Heart left ventricle (tissue), 16 donors: ENCODE data around the gene MRPL38. TPM values are rescaled to one million over a fixed set of nuclear protein-coding genes. Genes with fewer than 3 reads are reported as not detected.

Experiments used
- ATAC-seq, 4 donors: fragments of 200-7000 bp; cut with Tn5 transposase; one replicate each; pipeline ENCODE4 v1.9.1; 2020 to 2022; ENCODE audit warnings: moderate library complexity in 4 of 4, mild to moderate bottlenecking in 3 of 4, moderate number of reproducible peaks in 1 of 4
- DNase-seq, 5 donors: peaks; one replicate each; pipeline ENCODE4 v3.0.0-alpha.2; 2020
- H3K27ac ChIP-seq, 12 donors: fragments of 200-600 bp; sonication (generic) in 4 of 12; one replicate each; pipeline versions ENCODE4 v1.5.0 to v1.8.0; 2016 to 2022; ENCODE audit warnings: mild to moderate bottlenecking in 2 of 12
- H3K27me3 ChIP-seq, 9 donors: fragments of 200-600 bp; sonication (generic) in 2 of 9; one replicate each; pipeline versions ENCODE4 v1.5.1 to v1.8.0; 2016 to 2022; ENCODE audit warnings: mild to moderate bottlenecking in 3 of 9
- H3K36me3 ChIP-seq, 9 donors: fragments of 200-600 bp; sonication (generic) in 2 of 9; one replicate each; pipeline versions ENCODE4 v1.5.0 to v1.8.0; 2018 to 2022; ENCODE audit warnings: mild to moderate bottlenecking in 2 of 9
- H3K4me1 ChIP-seq, 12 donors: fragments of 200-600 bp; sonication (generic) in 4 of 12; one replicate each; pipeline versions ENCODE4 v1.5.0 to v1.8.0; 2016 to 2022; ENCODE audit warnings: mild to moderate bottlenecking in 3 of 12
- H3K4me3 ChIP-seq, 12 donors: fragments of 200-600 bp; sonication (generic) in 4 of 12; one replicate each; pipeline versions ENCODE4 v1.5.0 to v1.8.0; 2017 to 2022; ENCODE audit warnings: mild to moderate bottlenecking in 9 of 12, moderate library complexity in 4 of 12
- H3K9me3 ChIP-seq, 12 donors: fragments of 200-600 bp; sonication (generic) in 4 of 12; one replicate each; pipeline versions ENCODE4 v1.5.0 to v1.8.0; 2016 to 2022; ENCODE audit warnings: mild to moderate bottlenecking in 1 of 12
- POLR2A ChIP-seq, 2 donors: fragments of 450-650 bp; IDR thresholded peaks; one replicate each; pipeline ENCODE4 v1.6.1; 2017; ENCODE audit warnings: antibody characterized with exemption in 2 of 2, mild to moderate bottlenecking in 2 of 2, moderate library complexity in 2 of 2
- WGBS, 4 donors: extraction: QIAGEN DNeasy Blood & Tissue Kit in 2 of 4; methylation state at CpG; one replicate each; pipeline versions ENCODE4 v1.1.5 to v1.1.7; 2013 to 2018; 5-methylcytosine and 5-hydroxymethylcytosine counted together
- intact Hi-C, 10 donors: fragments of 100-400 bp; cut with DNase I; formaldehyde crosslinking; loops; one replicate each; pipeline versions ENCODE4 v1.11.1 to v1.14.2; 2022
- polyA plus RNA-seq, 2 donors: library from polyadenylated mRNA; stranded (reverse); fragments of 200-250 nt; gene quantifications; one replicate each; pipeline ENCODE4 v1.2.3, GENCODE V29; 2013
- total RNA-seq, 9 donors: library from RNA; depleted of rRNA in 2 of 9; stranded (reverse); fragments of >200 nt in 2 of 9; fragmentation: NEBNext Ultra II Directional in 3 of 9; extraction: Animal tissue kit (Norgen Biotek cat#: 25700) in 3 of 9; gene quantifications; one replicate each; pipeline versions ENCODE4 v1.1.0 to v1.2.4, GENCODE V29; 2016 to 2023
- TF ChIP-seq, protein P1 (sequence below), 12 donors: fragments of 200-600 bp; sonication (generic) in 4 of 12; IDR thresholded peaks; one replicate each; pipeline versions ENCODE4 v1.5.0 to v1.8.0; 2018 to 2022; ENCODE audit warnings: antibody characterized with exemption in 12 of 12, mild to moderate bottlenecking in 5 of 12
- donor health status: ischemic (EF 13 %, LVEDD 7.1; RV severe dilation, severe dysfunction).
- donor health status: healthy with polysubstance abuse.
- donor health status: DM: no; HTN: yes; CAD: no.
- donor health status: DM: no; HTN: no; CAD: no.
- donor health status: ischemic (EF 25% LVEDD 6.9; RV normal size, moderate dysfunction).
- donor health status: ischemic (EF 25% LVEDD 5.7; RV mildly dilated, moderate dysfunction).
- donor health status: healthy.
- donor health status: DM: yes; HTN: yes; CAD: no.
- donor health status: ischemic (EF 35%, LVEDD 5.7; RV mildly dilated, moderate dysfunction).
- donor health status: nonischemic (EF 11% LVEDD 7.7; RV severe dilation, severe dysfunction).
- donor health status: DM: yes; HTN: yes; CAD: no.
- donor health status: PGD.
- donor health status: ischemic (EF 29% LVEDD 5.4; RV normal size, mild dysfunction).
- donor health status: nonischemic (EF 23%, LVEDD 6.1; RV moderate dilation, normal function).

MRPL38 gene
- total and polyA plus RNA-seq, 11 donors, result 54.8 to 126 (median 106) TPM

DNA sequence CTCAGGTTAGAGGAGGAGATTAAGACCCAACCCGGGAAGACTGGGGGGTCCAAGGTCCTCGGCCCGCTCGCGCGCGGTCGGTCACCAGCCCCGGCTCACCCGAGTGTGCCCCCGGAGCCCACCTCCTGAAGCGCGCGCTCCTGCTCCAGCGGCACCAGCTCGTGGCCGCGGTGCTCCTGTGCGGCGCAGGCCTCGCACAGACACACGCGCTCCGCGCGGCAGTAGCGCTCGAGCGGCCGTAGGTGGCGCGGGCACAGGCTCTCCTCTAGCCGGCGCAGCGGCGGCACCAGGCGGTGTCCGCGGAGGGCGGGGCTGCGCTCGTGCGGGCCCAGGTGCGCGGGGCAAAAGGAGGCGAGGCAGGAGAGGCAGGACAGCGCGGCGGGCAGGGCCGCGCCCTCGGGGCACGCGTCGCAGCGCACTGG, 26.9 kb downstream of the MRPL38 start:
- DNase-seq (peak; percentile 67 to 89 (median 76)), ATAC-seq (peak in 3 of 4 donors; percentile 35 to 67 (median 61))

DNA sequence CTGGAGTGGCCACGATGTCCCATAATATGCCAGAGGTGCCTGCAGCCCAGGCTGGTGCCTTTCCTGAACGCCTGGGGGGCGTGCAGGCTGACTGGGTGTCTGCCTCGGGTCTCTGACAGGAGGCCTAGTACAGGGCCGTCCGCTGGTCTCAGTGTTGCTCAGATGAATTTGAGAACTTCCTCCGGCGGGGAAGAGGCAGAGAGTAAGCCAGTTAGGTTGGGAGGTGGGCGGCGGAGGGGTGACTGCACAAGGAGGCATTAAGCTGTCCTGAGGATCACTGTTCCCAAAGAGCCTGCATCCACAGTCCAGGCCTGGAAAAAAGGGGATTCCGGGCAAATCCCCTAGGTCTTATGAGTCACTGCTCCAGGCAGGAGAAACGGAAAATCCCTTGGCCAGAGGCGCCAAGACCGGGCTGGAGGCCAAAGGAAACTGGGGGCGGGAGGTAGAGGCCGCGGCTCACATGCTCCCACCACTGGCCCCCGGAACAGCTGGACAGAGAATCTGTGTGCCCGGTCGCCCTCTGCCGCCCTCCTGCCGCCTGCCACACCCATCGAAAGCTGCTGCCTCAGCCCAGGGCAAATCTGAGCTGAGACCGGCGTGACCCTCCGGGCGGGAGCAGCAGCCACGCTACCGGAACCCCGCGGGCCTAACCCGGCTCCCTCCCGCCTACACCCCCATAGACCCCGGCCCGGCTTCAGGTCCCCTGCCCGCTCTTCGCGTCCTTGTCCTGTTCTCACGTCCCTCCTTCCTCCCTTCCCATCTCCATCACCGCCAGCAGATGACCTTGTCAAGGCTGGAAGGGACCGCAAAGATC, 27.5 kb downstream of the MRPL38 start:
- Histone ChIP-seq H3K4me1 (peaks cover 17 to 70% (median 48%) of the 10 kb centered on the region in 12 donors), H3K36me3 (peaks cover 0 to 27% (median 22%) of the 10 kb centered on the region in 9 donors), H3K9me3 (no peaks in the 10 kb centered on the region), H3K27me3 (no peaks in the 10 kb centered on the region), H3K27ac (peak overlapping the region; percentile 91 to 99 (median 96)), H3K4me3 (peak overlapping the region; percentile 64 to 96 (median 78))
- ATAC-seq, result peak; percentile 52 to 79 (median 66)
- peak; percentile 94 to 97 (median 95) for DNase-seq
- intact Hi-C loops, result loop anchor here in 5 of 10 donors (1.0 to 10.0 kb wide), 4 partner anchors 22 to 102 kb away; partner anchors contain the start of gene WBP2 (in 1 of the 5)
- WGBS, 4 donors, result 2 to 14% (median 8%) methylated on average over 30 to 41 of the region's 41 CpGs
- no peak for TF ChIP-seq POLR2A (IDR thresholded peaks at IDR 0.05)
- TF ChIP-seq, protein P1, sequence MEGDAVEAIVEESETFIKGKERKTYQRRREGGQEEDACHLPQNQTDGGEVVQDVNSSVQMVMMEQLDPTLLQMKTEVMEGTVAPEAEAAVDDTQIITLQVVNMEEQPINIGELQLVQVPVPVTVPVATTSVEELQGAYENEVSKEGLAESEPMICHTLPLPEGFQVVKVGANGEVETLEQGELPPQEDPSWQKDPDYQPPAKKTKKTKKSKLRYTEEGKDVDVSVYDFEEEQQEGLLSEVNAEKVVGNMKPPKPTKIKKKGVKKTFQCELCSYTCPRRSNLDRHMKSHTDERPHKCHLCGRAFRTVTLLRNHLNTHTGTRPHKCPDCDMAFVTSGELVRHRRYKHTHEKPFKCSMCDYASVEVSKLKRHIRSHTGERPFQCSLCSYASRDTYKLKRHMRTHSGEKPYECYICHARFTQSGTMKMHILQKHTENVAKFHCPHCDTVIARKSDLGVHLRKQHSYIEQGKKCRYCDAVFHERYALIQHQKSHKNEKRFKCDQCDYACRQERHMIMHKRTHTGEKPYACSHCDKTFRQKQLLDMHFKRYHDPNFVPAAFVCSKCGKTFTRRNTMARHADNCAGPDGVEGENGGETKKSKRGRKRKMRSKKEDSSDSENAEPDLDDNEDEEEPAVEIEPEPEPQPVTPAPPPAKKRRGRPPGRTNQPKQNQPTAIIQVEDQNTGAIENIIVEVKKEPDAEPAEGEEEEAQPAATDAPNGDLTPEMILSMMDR (IDR thresholded peaks at IDR 0.05), result peak in 4 of 12 donors; percentile 8 to 53 (median 24)

More for the DNA sequence above, 26.9 kb downstream of the MRPL38 start:
- H3K27ac ChIP-seq, result peak overlapping the region; percentile 91 to 99 (median 96)
- TF ChIP-seq, protein P1 (IDR thresholded peaks at IDR 0.05), result peak in 9 of 12 donors; percentile 8 to 67 (median 48)
- no peak for TF ChIP-seq POLR2A (IDR thresholded peaks at IDR 0.05)
- no peaks in the 10 kb centered on the region for H3K27me3 ChIP-seq
- H3K9me3 ChIP-seq, result no peaks in the 10 kb centered on the region
- peak overlapping the region; percentile 64 to 96 (median 78) for H3K4me3 ChIP-seq
- H3K36me3 ChIP-seq, result peaks cover 0 to 27% (median 22%) of the 10 kb centered on the region in 9 donors
- H3K4me1 ChIP-seq, result peaks cover 14 to 64% (median 42%) of the 10 kb centered on the region in 12 donors
- intact Hi-C loops, result loop anchor here in 6 of 10 donors (1.0 to 10.0 kb wide), 5 partner anchors 17 to 103 kb away; partner anchors contain the start of gene WBP2 (in 3 of the 6)
- WGBS, 4 donors, result 0 to 1% (median 0%) methylated on average over 24 to 56 of the region's 56 CpGs

DNA sequence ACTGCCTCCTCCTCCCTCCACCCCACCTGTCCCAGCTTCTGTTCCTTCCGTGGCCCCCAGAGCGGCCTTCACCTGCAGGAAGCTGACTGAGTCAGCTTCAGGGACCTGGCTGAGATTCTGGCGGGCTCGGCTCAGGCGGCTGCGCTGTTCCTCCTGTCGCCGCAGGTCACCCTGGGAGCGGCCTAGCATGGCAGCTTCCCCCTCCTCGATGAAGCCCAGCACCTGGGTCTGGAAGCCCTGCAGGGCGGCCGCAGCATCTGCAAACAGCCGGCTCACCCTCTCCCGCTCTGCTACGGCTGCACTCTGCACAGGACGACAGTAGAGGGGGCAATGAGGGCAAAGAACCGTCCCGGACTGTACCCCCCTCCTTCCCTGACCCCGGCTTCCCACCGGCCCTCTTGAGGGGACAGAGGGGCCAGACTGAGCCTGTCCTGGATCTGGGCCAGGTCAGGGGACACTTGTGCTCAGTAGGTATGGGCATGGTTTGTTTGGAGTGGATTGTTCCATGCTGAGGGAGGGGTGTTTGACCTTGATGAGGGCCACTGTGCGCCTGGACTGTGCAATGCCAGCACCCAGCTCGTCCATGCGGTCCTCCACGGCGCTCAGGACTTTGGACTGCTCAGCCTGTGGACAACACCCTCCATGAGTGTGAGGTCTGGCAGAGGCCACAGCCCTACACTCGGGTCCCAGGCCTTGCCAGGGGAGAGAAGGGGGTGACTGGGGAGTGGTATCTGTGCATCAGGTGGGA, 28.3 kb downstream of the MRPL38 start:
- peaks cover 0 to 27% (median 22%) of the 10 kb centered on the region in 9 donors for H3K36me3 ChIP-seq
- peaks cover 17 to 70% (median 51%) of the 10 kb centered on the region in 12 donors for H3K4me1 ChIP-seq
- H3K4me3 ChIP-seq, result peak overlapping the region; percentile 64 to 96 (median 78)
- peak in 4 of 5 donors; percentile 58 to 75 (median 68) for DNase-seq
- ATAC-seq, result peak; percentile 0 to 14 (median 2)
- WGBS, 4 donors, result 26 to 36% (median 30%) methylated on average over 17 to 26 of the region's 26 CpGs
- H3K9me3 ChIP-seq, result no peaks in the 10 kb centered on the region
- H3K27me3 ChIP-seq, result no peaks in the 10 kb centered on the region
- TF ChIP-seq POLR2A (IDR thresholded peaks at IDR 0.05), result no peak
- TF ChIP-seq, protein P1 (IDR thresholded peaks at IDR 0.05), result peak in 4 of 12 donors; percentile 7 to 11 (median 10)
- intact Hi-C loops, result loop anchor here in 5 of 10 donors (1.0 to 10.0 kb wide), 4 partner anchors 22 to 102 kb away; partner anchors contain the start of gene WBP2 (in 1 of the 5)
- H3K27ac ChIP-seq, result peak overlapping the region; percentile 91 to 99 (median 96)
